GM18909 (cell line): Measurements from ENCODE around the gene TUBGCP2.

Experiments used
- ATAC-seq: cut with Tn5 transposase; IDR thresholded peaks from one replicate; pipeline ENCODE4 v1.9.1; 2021; ENCODE audit warnings: mild to moderate bottlenecking; ENCODE audit not compliant: unreplicated experiment, poor library complexity

Gene TUBGCP2

DNA sequence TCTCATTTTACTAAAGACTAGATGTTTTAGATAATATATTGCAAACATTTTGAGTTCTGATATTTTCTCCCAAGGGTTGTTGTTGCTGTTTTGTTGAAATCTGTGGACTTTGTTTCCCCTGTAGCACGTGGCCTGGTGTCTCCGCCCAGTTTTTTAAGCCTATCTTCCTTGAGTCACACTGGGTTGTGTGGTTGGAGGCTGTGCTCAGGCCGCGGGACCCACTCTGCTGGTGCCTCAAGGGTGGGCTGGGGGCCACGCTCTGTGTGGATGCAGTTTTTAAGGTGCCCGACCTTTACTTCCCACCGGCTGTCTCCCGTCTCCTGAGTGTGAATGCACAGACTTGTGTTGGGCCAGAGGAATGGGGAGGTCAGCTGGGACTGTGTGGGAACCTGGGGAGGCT is 34.3 kb upstream of the TUBGCP2 start:
- ATAC-seq, result no peak

DNA sequence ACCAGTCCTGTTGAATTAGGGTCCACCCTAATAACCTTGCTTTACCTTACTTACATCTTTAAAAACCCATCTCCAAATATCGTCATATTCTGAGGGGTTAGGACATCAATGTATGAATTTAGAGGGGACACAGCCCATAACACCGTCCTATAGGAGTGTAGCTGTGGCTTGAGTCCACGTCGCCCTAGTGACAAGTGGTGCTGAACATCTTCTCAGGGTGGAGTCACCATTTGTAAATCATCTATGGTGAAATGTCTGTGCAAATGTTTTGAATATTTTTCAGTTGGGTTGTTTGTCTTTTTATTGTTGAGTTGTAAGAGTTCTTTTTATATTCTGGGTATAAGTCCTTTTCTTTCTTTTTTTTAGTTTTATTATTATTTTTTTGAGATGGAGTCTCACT is 33.3 kb upstream of the TUBGCP2 start:
- ATAC-seq, result no peak

DNA sequence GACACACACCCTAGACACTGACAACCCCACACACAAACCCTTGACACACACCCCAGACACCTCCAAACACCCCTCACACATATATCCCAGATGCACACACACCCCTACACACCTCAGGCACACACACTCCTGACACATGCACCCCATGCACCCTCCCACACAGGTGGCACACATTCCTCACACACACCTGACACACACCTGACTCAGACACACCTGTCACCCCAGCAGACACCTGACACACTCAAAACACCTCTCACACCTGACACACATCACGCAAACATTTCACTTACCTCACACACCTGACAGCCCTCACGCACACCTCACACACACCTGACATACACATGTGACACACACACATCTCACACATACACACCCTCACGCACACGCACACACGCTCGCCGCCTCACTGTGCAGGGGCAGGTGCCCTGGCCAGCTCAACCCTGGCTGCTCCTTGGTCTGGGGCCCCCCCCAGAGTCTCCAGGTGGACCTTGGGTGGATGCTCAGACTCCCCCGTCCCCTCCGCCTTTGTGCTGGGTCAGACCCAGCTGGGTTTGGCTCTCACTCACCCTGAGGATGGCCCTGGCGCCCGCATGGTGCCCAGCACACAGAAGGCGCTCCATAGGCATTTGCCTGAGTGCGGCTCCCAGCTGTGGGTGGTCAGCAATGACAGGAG is 31.2 kb upstream of the TUBGCP2 start:
- no peak for ATAC-seq

DNA sequence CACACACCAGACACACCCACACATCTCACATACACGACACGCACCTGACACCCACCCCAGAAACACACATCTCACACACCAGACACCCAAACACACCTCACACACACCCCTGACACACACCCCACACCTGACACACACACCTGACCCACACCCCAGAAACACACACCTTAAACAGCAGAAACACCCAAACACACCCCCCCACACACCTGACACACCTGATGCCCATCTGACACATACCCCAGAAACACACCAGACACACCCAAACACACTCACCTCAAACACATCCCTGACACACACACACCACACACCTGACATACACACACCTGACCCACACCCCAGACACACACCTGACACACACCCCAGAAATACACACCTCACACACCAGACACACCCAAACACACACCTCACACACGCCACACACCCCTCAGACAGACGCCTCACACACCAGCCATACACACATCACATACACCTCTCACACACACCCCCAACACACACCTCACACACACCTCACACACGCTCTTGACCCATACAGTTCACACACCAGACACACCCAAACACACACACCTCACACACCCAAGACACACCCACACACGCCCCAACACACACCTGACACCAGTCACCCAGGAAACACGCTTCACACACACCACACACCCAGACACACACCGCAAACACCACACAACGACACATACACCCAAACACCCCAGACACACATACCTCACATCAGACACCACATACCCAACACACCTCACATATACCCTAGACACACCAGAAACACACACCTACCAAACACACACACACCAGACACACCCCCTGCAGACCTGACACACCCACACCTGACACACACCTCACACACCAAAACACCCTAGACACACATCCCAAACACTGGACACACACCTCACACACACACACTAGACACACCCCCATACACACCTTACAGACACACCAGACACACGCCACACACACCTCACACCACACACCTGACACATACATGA is 29.7 kb upstream of the TUBGCP2 start:
- no peak for ATAC-seq

DNA sequence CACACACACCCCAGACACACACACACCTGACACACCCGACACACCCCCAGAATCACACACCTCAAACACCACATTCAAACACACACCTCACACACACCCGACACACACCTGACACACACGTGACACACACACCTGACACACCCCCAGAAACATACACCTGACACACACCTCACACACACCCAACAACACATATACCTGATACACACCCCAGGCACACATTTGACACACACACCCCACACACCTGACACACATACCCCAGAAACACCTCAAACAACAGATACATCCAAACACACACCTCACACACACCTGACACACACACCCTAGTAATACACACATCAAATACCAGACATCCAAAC is 28.7 kb upstream of the TUBGCP2 start:
- no peak for ATAC-seq

DNA sequence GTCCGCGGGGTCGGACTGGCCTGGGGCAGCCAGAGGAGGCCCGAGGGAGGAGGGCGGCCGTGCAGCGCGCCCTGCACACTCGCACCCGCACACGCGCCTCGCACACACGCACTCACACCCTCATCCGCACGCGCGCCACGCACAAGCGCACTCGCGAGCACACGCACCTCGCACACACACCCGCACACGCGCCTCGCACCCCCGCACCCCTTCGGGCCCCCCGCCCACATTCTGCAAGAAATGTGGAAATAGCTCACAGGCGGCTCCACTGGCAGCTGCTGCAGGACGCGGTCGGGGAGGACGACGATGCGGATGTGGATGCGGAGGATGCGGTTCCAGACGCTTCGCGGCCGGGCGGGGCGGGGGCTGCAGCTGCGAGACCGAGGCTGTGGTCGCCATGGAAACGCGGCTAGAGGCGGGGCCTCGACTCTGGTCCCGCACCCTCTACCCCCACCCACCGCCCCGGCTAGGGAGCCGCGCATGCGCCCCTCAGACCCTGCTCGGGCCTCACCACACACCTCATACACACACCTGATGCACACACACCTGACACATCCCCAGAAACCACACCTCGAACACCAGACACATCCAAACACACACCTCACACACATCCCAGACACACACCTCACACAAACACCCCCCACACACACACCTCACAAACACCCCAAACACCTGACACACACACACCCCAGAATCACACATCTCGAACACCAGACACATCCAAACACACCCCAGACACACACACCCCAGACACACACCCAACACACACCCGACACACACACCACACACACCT is 28.1 kb upstream of the TUBGCP2 start, which contains the start of gene CALY:
Gene CALY (minus strand): TSS at position 320 of the 793 bp plus-strand sequence. CDS start 7,907 bp downstream, outside the sequence.
- ATAC-seq, result no peak

DNA sequence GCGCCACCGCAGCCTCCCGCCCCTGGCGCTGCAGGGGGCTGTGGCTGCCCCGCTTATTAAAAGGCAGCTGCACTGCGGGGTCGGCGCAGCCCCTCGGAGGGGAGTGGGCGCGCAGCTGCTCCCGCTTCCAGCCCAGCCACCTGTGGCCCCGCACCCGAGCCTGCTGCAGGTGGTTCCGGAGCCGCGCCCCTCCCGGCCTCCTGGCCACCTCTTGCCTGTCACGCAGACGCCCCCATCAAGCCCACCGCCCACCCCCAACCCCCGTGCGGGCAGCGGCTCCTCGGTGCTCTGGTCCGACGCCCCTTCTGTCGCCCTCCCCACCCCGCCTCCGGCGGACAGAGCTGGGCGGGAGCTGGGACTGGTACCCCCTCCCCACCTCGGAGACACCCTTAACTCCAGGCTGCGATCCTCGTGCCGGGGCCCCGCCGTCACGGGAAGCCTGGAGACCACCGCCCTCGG is 27.5 kb upstream of the TUBGCP2 start:
- no peak for ATAC-seq

DNA sequence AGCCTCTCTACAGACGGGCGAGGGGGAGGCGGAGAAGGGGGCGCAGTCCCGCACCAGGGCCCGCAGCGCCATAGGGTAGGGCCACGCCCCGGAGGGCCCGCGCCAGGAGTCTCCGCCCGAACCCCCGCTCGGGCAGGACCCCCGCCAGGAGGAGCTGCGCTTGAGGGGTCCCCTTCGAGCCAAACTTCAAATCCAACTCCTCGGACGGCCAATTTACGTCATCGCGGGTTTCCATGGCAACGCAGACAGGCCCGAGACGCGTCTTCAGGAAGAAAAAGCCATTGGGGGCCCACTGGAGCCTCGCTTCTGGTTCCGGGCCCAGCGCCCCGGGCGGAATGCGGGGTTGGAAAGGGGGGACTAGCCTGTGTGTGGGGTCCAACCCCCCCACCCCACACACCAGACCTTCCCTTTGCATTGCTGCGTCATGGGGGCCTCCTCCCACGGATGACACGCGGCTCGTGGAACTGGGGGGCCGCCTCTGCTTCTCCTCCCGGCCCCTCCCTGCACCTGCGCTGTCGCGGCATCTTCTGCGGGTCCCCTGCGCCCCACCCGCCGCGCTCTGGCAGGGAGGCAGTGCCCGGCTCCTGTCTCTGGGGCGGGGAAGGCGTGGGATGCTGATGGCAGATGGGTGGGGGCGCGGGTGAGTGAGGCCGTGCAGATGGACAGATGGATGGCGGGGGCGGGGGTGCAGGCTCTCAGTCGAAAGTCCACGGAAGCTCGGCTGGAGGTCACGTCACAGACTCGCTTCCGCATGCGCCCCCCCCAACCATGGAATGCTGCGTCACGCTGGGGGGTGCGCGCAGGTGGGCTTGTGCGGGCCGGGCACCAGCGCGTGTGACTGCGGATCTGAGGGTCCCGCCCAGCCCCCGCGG is 26.8 kb upstream of the TUBGCP2 start:
- no peak for ATAC-seq

DNA sequence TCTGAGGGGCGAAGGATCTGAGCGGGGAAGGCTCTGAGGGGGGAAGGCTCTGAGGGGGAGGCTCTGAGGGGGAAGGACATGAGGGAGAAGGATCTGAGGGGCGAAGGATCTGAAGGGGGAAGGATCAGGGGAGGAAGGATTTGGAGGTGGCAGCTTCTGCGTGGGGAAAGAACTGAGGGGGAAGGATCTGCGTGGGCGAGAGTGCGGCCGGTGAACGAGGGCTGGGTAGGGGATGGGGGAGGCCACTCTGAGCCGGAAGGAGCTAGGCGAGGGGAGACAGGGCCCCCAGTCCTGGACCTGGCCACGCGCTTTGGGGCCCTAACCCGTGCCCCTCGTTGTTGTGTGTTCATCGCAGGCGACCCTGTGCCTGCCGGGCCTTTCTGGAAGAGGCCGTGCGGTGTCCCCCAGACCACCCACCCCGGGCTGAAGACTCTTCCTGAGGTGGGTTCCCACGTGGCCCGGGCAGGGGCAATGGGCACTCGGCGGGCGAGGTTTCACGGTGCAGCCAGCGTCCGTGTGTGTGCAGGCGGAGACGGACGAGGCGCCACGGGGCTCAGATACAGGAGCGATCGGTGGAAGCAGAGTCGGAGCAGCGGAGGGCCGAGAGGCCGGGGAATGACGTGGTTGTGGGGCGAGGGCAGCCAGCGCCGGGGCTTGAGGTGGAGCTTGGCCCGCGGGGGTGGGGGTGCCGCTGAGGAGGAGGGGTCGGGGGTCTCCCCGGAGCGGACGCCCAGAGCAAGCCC is 26.0 kb upstream of the TUBGCP2 start:
- ATAC-seq, result no peak

DNA sequence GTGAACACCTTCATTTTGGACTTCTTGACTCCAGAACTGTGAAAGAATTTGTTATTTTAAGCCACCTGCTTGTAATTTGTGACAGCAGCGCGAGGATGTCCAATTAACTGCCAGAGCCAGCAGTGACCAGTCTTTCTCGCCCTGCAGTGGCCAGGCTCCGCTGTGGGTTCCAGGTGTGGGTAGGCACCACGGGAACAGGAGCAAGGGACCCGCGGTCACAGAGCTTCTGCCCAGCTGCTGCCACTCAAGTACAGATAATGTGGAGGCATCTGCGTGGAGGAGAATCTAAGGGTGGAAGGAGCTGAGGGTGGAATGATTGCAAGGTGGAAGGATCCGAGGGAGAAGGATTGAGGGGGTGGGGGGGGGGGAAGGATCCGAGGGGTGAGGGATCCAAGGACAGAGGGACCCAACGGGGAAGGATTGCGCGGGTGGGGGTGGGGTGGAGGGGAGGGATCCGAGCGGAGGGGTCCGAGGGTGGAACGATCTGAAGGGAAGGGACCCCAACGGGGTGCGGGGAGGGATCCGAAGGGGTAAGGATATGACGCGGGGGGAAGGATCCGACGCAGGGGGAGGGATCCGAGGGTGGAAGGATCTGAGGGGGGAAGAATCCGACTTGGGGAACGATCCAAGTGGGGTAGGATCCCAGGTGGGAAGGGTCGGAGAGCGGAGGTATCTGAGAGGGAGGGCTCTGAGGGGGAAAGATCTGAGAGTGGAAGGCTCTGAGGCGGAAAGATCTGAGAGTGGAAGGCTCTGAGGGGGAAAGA is 24.4 kb upstream of the TUBGCP2 start:
- no peak for ATAC-seq

DNA sequence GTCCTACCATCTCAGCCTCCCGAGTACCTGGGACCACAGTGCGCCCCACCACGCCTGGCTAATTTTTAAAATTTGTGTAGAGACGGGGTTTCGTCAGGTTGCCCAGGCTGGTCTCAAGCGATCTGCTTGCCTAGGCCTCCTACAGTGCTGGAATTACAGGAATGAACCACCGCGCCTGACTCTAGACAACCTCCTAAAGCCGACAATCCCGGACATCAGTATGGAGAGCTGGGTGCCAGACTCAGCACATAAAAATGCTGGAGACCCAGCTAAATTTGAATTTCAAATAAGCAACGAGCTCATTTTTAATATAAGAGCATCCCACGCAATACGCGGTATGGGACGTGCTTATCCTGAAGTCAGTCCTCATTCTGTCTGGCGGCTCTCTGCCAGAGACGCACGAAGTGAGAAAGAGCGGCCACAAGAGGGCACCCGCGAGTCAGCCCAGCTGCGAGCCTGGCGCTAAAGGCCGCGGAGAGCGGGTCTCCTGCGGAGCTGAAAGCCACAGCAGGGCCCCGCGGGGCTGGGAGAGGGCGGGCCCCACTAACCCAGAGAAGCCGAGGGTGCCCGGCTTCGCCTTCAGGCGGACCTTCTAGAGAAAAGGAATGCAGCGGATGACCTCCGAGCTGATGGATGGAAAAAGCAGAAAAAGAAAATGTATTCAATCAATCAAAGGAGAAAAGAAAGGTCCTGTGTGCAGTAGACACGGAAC is 21.0 kb upstream of the TUBGCP2 start:
- ATAC-seq, result peak; percentile 87

DNA sequence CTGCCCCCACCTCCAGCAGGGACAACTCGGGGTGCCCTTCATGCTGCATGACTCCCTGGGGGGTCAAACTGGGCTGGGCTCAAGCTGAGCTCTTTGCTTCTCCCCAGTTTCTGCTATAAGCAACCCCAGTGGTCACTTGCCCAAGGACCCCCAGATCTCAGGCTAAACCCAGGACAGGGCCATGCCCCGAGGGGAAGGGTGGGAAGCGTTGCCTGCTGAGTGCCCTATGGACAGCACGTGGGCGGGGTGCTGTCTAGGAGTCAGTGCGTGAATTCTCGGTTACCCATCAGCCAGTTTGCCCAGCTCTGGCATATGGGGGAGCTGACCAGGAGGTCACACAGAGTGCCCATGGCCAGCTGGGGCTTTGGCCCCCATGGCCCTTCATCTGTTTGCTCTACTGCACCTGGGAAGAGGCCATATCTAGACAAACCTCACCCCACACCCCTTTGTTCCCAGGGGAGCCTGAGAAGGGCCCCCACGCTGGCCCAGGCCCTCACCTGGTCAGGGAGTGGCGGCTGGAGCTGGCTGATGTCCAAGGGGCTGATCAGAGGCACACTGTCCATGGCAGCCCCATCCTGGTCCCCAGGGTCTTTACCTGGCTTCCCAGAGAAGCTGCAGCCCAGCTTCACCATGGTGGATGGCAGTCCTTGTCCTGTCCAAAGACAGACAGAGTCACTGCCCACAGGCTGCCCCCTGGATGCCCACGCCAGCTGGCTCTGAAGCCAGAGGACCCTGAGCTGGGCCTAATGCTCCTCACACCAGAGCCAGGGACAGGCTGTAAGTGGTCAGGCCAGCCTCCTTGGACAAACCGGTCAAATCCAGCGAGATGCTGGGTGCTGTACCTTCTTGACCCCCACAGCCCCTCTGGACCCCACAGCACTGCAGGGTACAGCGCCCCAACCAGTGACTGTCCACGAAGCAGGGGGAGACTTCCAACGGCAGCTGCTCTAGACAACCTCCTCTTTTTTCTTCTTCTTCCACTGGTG is 20.0 kb upstream of the TUBGCP2 start:
- ATAC-seq, result no peak

DNA sequence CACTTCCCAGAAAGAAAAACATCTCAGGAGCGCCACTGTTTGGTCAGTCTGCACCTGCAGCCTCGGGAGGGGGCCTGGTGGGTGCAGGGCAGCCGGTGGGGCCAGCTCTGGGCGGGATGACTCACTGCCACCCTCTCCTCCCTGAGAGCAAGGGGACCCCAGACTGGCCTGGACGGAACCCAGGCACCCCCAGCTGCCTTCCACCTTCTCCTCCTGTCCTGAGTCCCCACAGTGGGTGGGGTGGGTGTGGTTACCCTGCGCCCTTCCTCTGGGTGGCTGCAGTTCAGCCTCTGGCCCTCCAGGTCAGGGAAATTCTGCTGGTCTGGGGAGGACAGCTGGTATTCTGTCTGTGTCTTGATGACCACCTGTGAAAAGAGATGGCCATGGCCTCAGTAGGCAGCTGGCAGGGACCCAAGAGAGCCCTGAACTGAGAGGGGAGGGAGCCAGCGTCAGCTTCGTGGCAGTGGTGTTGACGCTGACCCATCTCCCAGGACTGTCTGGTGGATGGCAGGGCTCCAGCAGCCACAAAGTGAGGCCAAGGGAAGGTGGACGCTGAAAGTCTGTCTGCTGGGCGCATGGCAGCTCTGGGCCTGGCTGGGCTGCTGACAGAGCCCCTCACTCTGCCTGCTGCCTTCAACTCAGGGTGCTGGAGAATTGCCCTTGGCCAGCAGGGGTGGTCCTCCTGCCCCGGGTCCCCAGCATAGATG is 19.1 kb upstream of the TUBGCP2 start:
- no peak for ATAC-seq

DNA sequence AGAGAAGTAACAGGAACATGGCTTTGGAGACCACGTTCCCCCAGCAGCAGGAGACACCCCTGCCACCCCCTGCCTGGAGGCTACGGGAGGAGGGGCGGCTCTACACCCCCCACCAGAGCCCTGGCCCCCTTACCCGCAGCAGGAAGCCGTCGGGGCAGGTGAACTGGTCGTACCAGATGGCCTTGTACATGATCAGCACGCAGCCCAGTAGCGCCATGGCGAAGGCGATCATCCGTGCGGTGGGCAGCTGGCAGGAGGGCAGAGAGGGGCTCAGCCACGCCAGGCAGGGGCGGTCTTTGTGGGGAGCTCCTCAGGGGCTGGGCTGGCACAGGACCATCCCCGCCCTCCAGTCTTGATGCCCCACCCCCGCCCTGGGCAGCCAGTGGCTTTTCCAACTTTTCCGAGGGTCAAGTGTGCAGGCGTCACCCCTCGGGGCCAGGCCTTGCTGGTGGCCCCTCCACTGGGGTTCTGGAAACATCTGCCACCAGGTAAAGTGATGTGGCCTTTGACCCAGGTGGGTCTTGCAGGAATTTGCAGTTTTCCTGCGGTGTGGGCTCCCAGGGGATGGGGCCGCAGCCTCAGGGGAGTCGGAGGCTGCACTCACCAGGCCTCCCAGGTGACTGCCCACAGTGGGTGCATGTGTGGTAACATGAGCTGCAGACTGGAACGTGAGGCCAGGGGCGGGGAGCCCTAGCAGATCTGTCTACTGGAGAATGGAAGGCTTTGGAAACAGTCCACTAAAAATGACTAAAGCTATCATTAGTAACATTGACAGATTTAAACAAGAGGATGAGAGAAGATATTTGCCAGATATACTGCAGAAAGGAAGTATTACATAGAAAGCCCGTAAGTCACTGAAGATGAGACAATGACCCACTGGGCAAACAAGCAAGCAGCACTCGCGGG is 18.3 kb upstream of the TUBGCP2 start:
- ATAC-seq, result no peak

DNA sequence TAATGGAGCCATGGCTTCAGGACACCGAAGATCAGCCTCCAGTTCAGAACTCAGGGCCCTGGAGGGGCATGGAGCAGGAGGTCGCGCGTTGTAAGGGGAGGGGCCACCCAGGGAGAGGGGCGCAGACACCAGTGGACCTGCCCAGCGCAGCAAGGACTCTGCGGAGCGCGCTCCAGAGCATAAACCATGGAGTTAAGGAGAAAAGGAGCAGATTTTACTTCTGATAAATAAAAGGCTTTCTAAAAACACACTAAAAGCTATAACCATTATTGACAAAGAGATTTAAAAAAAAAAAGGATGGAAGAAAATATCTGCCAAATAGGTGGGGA is 17.5 kb upstream of the TUBGCP2 start:
- ATAC-seq, result no peak
